ENCODE results near the gene KCNK15.

The KCNK15 gene

DNA sequence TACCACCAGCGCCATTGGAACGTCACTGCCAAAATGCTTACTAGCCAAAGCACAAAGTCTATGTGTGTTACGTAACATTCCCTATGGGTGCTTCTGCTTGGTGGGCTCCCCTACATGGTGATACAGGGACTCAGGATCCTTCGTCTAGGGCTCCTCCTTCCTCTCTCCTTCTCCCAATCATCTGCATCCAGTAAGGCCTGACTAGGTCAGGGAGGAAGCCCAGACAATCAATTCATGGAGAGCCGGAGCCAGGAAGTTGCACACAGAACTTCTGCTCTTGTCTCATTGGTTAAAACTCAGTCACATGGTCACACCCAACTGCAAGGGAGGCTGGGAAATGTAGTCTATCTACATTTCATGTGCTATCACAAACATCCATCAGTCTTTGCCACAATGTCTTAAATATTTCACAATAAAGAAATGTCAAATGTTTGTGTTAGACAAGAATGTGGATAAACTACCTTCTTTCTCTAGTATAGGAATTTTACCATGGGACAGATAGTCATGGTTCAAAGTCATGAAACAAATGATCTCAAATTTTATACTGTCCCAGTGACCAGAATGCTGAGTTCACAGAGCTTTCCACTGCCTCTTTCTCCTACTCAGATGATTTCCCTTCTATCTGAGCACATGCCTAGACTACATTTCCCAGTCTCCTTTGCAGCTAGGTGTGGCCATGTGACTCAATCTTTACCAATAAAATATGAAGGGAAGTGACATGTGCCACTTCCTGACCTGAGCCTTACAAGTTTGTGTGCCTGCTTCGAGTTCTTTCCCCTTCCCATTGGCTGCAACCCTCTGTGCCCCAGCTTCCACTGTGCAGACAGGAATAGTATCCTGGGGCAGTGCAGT, 9.3 kb upstream of the KCNK15 start:
- peak; percentile 57 to 83 for DNase-seq

GRCh38 chr20:44737116-44737515, 8.5 kb upstream of the KCNK15 start:
- no peak for DNase-seq

- DNase-seq, result peak; percentile 58 to 70
These were observed 6.7 kb upstream of the KCNK15 start for GRCh38 chr20:44738813-44739477.

- DNase-seq, result no peak
These were observed 5.7 kb upstream of the KCNK15 start for GRCh38 chr20:44739942-44740341.

DNA sequence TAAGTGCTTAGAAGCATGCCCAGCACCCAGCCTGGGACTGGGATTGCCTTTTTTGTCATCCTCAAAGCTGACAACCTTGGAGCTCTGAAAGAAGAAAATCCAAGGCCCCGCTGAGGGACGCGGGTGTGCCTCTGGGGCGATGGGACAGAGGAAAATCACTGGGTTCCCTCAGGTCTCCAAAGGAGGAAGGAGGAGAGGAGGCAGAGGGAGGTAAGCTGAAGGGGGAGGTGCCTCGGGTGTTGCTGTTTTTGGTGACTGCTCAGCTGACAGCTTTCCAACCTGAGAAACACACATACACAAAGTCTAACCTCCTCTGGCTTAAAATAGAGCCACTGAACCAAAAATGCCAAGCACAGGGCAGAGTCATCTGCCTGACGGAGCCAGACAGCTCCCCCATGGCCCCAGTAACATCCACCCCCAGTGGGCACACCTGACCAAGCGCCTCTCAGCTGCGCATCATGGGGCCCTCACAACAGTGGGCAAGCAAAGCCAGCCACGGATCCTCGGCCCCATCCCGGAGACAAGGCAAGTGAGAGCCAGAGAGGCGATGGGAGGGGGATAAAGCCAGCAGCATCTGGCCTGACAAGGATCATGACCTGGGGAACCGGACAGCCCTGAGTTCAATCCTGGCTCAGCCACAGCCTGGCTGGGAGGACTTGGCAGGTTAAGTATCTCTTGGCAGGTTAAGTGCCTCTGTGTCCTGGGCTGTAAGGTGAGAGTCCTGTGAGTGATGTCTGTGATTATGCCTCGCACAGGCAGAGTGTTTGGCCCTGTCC, 3.2 kb upstream of the KCNK15 start:
- DNase-seq, result no peak

DNA sequence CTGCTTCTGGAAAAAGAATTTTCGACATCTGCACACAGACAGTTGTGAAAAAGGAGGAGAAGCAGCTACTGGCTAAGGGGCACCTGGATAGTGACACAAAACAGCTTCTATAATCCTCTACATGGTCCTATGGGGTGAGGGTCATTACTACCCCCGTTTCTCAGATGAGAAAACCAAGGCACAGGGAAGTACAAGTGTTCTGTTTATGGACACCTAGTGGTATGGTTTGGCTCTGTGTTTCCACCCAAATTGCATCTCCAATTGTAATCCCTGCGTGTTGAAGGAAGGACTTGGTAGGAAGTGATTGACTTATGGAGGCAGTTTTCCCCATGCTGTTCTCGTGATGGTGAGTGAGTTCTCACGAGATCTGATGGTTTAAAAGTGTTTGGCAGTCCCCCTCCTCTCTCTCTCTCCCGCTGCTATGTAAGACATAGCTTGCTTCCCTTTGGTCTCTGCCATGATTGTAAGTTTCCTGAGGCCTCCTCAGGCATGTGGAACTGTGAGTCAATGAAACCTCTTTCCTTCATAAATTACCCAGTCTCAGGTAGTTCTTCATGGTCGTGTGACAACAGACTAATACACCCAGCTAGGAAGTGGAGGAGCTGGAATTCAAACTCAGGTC, 2.5 kb upstream of the KCNK15 start:
- DNase-seq, result no peak

GRCh38 chr20:44743916-44744655, 1.6 kb upstream of the KCNK15 start:
- DNase-seq, result no peak

GRCh38 chr20:44745122-44745597, 505 bp upstream of the KCNK15 start:
- no peak for DNase-seq

DNA sequence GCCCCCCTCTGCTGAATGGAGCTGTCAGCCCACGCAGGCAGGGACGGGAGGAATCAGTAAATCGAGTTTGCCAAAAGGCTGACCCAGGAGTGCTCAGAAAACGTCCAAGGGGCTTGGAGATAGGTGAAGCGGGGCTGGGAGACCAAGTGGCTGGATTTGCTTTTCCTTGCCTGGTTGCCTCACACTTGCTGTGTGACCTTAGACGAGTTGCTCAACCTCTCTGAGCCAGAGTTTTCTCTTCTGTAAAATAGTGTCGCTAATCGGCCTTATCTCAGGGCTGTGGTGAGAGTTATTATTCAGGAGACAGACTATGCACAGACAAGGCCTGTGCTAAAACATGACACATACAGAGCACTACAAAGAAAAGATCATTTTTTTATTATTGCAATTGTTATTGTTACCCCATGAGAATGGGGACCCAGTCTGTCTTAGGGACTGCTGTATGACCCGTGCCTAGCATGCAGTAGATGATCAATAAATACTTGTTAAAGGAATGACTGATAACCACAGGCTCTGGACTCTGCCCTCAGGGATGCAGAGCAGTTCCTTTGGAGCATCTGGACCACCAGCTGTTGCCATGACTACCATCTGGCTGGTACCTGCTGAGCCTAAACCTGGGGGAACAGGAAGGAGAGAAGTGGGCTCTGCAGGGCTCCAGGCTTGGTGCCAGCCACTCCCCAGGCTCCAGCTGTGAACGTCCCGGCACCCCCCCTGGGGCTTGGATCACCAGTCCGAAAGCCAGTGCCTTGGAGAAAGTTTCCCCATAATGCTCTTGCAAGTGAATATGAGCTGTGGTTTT, 901 bp downstream of the KCNK15 start:
- DNase-seq, result no peak

DNA sequence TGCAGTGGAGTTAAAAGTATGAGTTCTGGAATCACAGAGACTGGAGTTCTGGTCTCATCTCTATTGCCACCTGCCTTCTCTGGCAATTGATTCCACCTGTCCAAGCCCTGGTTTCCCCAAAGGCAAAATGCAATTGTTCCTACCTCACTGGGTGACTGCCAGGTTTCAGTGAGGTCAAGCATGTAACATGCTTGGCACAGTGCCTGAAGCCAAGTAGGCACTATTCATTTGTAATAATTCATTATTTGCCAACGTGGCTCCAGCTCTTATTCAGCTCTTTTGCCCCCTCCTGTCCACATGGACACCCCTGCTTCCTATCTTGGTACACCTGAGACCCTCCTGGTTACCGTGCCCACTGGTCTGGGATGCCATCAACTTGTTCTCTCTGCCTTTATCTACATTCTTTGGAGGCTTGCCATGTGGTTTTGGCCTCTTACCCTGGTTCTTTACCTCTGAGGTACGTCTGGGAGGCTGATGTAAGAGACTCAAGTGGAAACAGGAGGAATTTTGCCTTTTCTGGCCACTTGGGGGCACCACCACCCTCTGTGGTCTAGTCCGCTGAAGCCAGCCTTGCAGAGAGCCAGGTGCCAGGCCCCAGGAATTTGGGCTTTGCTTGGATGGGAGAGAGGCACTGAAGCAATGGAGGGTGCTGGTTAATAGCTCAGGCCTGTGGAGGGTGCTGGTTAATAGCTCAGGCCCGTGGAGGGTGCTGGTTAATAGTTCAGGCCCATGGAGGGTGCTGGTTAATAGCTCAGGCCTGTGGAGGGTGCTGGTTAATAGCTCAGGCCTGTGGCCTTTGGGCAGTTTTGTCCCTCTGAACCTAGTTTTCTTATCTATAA, 1.7 kb downstream of the KCNK15 start:
- DNase-seq, result peak; percentile 41 to 50

DNA sequence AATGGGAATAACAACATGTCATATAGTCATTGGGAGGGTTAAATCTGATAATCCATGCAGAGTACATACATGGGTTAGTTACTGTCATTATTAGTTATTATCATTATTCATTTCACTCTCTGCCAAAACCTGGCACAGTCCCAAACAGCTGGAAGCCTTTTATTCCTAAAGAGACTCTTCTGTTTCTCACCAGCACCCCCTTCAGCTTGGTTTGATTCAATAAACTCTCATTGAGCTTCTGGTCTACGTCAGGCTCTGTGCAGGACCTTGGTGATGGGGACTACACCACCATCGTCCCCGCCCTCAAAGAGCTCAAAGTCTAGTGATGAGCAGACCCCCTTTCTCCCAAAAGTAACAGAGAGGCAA, 2.3 kb downstream of the KCNK15 start:
- no peak for DNase-seq

GRCh38 chr20:44750081-44750805, 4.6 kb downstream of the KCNK15 start:
- no peak for DNase-seq

GRCh38 chr20:44752099-44752931, 6.7 kb downstream of the KCNK15 start:
- DNase-seq, result no peak

DNA sequence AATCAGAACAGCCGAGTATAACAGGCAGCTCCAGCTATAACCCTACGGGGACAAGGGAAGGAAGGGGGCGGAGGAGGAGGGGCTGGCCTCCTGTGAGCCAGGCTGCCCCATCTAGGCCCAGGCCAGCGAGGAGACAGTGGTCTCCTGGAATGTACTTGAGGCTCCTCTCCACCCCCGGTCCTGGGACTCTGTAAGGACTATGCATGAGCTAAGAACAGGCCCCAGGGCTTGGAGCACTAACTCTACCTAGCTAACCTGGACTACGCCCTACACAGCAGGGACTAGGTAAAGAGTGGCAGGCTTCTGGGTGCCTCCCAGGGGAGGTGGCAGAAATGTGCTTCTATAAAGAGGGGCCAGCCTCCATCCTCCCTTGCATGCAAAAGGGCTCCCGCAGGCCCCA, 8.9 kb downstream of the KCNK15 start:
- DNase-seq, result no peak

DNA sequence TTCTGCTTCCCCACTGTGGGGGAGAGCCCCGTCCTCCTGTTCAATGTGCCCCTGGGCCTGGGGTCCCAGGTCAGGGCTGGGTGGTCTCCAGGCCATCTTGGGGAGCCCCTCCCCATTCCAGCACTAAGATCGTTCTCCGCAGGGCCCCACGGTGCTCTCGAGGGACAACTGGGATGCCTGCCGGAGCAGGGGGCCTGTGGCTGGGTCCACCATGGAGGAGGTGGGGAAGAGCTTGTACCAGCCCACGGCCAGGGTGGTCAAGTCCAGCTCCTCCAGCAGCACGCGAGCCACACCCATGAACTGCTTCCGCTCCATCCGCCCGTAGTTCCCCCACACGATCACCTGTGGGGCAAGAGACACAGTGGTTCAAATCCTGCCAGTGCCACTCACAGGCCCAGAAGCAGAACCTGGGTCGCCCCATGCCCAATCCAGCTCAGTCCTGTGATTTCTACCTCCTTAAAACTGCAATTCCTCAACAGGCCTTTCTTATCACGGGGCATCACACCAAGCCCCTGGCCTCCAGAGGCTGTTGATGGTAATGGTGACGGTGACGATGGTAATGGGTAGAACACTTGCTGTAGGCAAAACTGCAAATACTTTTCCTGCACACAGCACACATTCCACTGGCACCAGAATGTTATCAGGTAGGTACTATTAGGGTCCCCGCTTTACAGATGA, 10.5 kb downstream of the KCNK15 start:
- no peak for DNase-seq

DNA sequence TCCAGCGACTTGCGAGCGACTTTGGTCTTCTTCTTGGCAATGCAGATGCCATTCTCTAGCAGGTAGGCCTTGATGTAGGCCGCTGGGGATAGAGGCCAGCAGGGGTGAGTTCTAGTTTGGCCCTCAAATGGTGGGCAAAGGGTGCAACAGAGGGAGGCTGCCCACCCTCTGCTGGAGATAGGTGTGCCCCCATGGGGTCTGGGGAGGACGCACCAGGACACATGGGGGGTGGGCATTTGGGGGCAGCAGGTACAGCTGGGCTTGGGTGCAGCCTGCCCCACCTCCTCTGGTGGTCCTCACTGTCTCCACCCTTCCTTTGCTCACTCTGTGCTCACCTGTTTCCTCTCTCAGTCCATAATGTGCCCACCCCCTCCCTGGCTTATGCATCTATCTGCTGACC, 11.3 kb downstream of the KCNK15 start:
- no peak for DNase-seq

- no peak for DNase-seq
These were observed 12.8 kb downstream of the KCNK15 start for GRCh38 chr20:44758247-44759101.
